BJ (cell line): ENCODE results near the gene CPA4. TPM values are rescaled to one million over a fixed set of nuclear protein-coding genes. Genes with fewer than 3 reads are reported as not detected.

Source experiments
- CTCF ChIA-PET: fragments of 350-600 bp; formaldehyde crosslinking; extraction: SDS; loops from one replicate; lab custom pipeline; 2021; ENCODE audit warnings: antibody characterized with exemption, inconsistent platforms; lab: Yijun Ruan, JAX
- POLR2A ChIA-PET: fragments of 300-600 bp; sonication (Branson Sonifier 250); formaldehyde crosslinking; extraction: SDS; loops from one replicate; lab custom pipeline; 2021; ENCODE audit warnings: antibody characterized with exemption; lab: Charles Lee
- DNase-seq: peaks from one replicate; pipeline ENCODE4 v3.0.0-alpha.2; 2011; ENCODE audit warnings: low read depth
- H3K27me3 ChIP-seq: 2 replicates; pipeline ENCODE4 v1.6.0; 2011; ENCODE audit warnings: low read length; ENCODE audit not compliant: control insufficient read depth, insufficient read depth
- H3K36me3 ChIP-seq: 2 replicates; pipeline ENCODE4 v1.5.1; 2011; ENCODE audit warnings: low read length; ENCODE audit not compliant: control insufficient read depth, insufficient read depth
- H3K4me3 ChIP-seq: 2 replicates; pipeline ENCODE4 v1.5.1; 2011; ENCODE audit warnings: low read depth, mild to moderate bottlenecking, control low read depth, low read length
- CTCF ChIP-seq: IDR thresholded peaks from 2 replicates; pipeline ENCODE4 v1.5.1; 2011; ENCODE audit warnings: low read depth, mild to moderate bottlenecking, control low read depth, inconsistent platforms, low read length, moderate library complexity; ENCODE audit not compliant: insufficient read depth
- polyA plus RNA-seq: library from polyadenylated mRNA; depleted of rRNA; stranded (reverse); fragments of >200 nt; gene quantifications from 2 replicates; pipeline ENCODE4 v1.2.3, GENCODE V29; 2011

The CPA4 gene
- polyA plus RNA-seq, 1 experiment, result 52.5 TPM

DNA sequence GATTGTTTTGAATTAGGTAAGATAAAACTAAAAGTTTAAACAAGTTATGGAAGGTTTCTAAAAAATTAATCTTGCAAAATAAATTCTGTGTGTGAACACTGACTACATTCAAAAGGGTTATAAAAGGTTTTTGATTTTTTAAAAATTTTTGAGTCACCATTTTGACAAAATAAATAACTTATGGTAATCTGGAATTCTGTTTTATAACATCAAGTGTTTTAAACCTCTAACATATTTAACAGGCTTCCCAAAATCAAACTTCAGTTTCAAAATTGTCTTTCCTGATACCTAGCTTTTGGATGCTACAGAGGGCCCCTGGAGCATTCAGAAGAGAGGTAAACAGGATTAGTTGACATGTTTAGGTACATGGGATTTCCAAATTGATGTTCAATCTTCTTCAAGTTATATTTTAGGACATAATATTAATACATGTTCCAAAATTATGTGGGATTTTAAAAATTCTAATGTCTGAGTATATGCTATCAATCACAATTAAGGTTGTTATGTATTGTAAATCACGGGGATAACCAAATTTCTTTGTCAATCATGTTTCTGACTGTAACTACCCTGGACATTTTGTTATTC lies 34.4 kb upstream of the CPA4 start:
- no peaks in the 10 kb centered on the region for H3K36me3 ChIP-seq
- ChIA-PET CTCF (interaction anchor here (1.5 kb wide), 1 partner anchor 15 kb away, joined by 3 read pairs; no protein-coding TSS in a partner anchor), POLR2A (no interaction called here)
- no peak for TF ChIP-seq CTCF
- no peaks in the 10 kb centered on the region for H3K27me3 ChIP-seq
- H3K4me3 ChIP-seq, result no peak overlapping the region
- DNase-seq, result no peak

DNA sequence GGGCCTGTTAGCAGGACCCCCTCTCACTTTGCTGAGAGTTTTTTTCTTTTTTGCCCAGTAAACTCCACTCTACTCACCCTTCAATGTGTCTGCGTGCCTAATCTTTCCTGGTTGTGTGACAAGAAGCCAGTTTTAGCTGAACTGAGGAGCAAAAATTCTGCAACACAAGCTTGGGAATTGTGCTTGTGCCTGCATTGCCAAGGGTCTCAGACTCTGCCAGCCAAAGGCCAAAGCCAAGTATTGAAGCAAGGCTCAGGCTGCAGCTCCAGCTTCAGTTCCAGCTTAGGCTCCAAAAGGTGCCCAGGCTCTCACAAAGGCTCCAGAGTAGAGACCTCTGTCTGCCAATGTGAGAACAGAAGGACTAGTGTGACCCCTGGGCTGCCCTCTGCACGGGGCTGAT lies 30.5 kb upstream of the CPA4 start:
- POLR2A ChIA-PET, result no interaction called here
- Histone ChIP-seq H3K27me3 (no peaks in the 10 kb centered on the region), H3K4me3 (no peak overlapping the region), H3K36me3 (no peaks in the 10 kb centered on the region)
- no peak for TF ChIP-seq CTCF
- CTCF ChIA-PET, result interaction anchor here (0.5 to 0.9 kb wide), 3 partner anchors 22 to 124 kb away, joined by 3 to 8 read pairs (median 3); no protein-coding TSS in a partner anchor
- DNase-seq, result no peak

- no peak for TF ChIP-seq CTCF
- ChIA-PET CTCF (interaction anchor here (0.5 to 0.9 kb wide), 3 partner anchors 22 to 125 kb away, joined by 3 to 8 read pairs (median 3); no protein-coding TSS in a partner anchor), POLR2A (no interaction called here)
- no peaks in the 10 kb centered on the region for H3K27me3 ChIP-seq
- no peak overlapping the region for H3K4me3 ChIP-seq
- H3K36me3 ChIP-seq, result no peaks in the 10 kb centered on the region
- no peak for DNase-seq
Observed at GRCh38 chr7:130263130-130263529, 29.8 kb upstream of the CPA4 start.

- ChIA-PET POLR2A (interaction anchor here (0.6 kb wide), 1 partner anchor 43 kb away, joined by 4 read pairs; no protein-coding TSS in a partner anchor), CTCF (interaction anchor here (1.4 kb wide), 1 partner anchor 12 kb away, joined by 3 read pairs; no protein-coding TSS in a partner anchor)
- TF ChIP-seq CTCF, result no peak
- Histone ChIP-seq H3K4me3 (no peak within 1 kb of the TSS), H3K36me3 (no peaks in the 10 kb centered on the region), H3K27me3 (no peaks in the 10 kb centered on the region; the same call in 1 of the 2 replicates)
- no peak for DNase-seq
Observed at GRCh38 chr7:130266258-130266960, 26.6 kb upstream of the CPA4 start, which contains the start of gene CPA2. CPA2 (plus strand) TSS chr7:130266863; CDS start chr7:130266882, 19 bp downstream.

DNA sequence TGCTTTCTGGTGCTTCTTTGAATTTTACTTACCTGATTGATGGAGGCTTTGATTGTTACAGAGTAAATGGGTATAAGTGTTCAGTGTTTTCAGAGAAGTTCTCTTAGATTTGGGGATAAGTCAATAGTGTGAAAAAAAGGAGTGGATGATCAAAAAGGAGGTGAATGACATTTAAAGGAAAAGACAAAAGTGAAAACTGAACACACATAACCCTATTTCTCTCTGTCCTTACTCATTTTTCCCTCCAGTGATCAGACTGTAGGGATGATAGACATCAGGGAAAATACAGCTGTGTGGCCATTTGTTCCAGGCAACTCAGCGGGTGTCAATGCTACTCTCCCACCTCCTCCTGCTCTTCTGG lies 26.0 kb upstream of the CPA4 start:
- no peak for TF ChIP-seq CTCF
- DNase-seq, result no peak
- ChIA-PET CTCF (interaction anchor here (1.4 kb wide), 1 partner anchor 11 kb away, joined by 3 read pairs; no protein-coding TSS in a partner anchor), POLR2A (interaction anchor here (0.6 kb wide), 1 partner anchor 43 kb away, joined by 4 read pairs; no protein-coding TSS in a partner anchor)
- Histone ChIP-seq H3K27me3 (no peaks in the 10 kb centered on the region; the same call in 1 of the 2 replicates), H3K36me3 (no peaks in the 10 kb centered on the region), H3K4me3 (no peak overlapping the region)
